ENCODE measurements around the gene VAV3.

VAV3 gene

GRCh38 chr1:107637101-107637500 lies 327.9 kb downstream of the VAV3 start:
- no peak for DNase-seq (ENCODE audit: low read depth)
- TF ChIP-seq CTCF (IDR thresholded peaks at IDR 0.05; ENCODE audit: low read length, missing control alignments): no peak
- no peak overlapping the region for H3K4me3 ChIP-seq (replicated peaks; ENCODE audit: low read depth, low read length)

DNA sequence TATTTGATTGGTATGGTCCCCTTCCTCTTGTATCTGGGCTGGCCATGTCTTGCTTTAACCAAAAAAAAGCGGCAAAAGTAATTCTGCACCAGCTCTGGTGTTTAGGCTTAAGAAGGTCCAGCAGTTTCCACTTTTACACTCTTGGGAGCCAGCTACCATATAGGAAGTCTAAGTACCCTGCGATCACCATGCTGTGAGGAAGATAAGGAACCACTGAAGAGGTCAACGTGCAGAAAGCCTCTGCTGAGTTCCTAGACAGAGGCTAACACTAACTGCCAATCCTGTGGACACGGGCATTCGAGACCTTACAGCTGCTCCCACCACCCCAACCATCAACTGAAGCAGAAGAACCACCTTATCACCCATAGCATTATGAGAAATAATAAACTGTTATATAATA lies 331.4 kb downstream of the VAV3 start:
- no peak overlapping the region for H3K4me3 ChIP-seq (replicated peaks; ENCODE audit: low read depth, low read length)
- TF ChIP-seq CTCF (IDR thresholded peaks at IDR 0.05; ENCODE audit: low read length, missing control alignments): no peak
- no peak for DNase-seq (ENCODE audit: low read depth)

DNA sequence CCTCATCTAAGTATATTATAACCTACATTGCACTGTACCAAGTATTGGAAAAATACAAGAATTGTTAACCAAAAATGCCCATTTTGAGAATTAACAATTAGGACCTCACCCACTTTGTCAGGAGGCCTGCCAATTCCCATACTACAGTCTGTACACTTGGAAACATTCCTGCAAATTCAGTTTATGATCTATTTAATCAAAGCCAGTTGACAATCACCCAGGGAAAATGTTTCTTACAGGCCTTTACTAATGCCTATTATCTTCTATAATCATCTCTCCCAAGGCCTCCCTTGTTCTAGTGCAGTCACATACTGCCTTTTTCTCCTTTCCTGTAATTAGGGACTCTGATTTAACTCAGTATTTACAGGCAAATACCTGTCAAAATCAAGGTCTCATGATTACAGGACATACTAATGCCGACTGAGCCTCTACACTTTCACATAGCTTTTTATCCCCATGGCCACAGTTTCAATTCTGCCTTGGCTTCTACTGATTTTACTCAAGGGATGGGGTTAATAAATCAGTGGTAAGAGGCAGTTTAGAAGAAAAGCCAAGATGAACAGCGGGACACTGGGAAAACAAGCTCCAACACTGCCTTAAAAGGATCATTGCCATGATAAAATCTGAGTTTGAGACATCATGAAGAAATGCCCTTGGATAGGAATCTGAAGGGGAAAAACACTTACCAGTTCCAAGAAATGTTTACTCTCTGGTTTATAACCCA lies 338.7 kb downstream of the VAV3 start:
- no peak for DNase-seq (ENCODE audit: low read depth)
- no peak for TF ChIP-seq CTCF (IDR thresholded peaks at IDR 0.05; ENCODE audit: low read length, missing control alignments)
- H3K4me3 ChIP-seq (replicated peaks; ENCODE audit: low read depth, low read length): no peak overlapping the region

DNA sequence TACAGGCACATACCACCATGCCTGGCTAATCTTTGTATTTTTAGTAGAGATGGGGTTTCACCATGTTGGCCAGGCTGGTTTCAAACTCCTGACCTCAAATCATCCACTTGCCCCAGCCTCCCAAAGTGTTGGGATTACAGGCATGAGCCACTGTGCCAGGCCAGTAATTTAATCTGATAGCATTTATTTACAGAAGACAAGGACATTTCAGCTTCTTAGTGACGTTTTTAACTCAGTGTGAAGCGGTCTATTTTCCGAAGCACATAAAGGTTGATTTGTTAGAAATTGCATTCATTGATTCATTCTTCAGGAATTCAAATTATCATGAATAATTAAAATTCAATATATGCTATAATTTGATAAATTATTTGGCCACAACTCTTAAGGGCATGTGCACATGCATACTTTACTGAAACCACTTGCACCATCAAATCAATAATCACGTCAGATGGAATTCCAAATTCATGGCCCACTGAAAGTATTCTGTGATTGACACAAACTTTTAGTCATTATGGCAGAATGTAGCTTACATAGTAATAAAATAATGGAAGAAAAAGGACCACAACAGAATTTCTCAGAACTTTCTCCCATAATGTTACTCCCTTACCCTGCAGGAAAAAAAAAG lies 339.5 kb downstream of the VAV3 start:
- DNase-seq (ENCODE audit: low read depth): no peak
- no peak for TF ChIP-seq CTCF (IDR thresholded peaks at IDR 0.05; ENCODE audit: low read length, missing control alignments)
- no peak overlapping the region for H3K4me3 ChIP-seq (replicated peaks; ENCODE audit: low read depth, low read length)

DNA sequence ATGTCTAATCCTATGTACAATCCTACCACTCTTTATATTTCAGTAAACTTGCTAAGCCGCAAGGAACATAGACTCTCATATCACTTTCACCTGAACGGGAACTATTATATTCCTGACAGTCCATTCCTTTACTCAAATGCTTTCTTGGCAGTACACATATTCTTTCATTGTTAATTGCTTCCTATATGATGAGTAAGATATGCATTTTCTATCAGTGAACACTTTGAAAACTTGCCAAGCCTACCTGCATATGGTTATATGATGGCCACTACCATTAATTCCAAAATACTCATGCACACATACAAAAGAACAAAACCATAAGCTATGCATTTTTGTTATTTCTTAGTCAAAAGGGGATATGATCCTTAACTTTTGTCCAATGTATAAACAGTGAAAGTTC lies 341.5 kb downstream of the VAV3 start:
- DNase-seq (ENCODE audit: low read depth): no peak
- no peak overlapping the region for H3K4me3 ChIP-seq (replicated peaks; ENCODE audit: low read depth, low read length)
- no peak for TF ChIP-seq CTCF (IDR thresholded peaks at IDR 0.05; ENCODE audit: low read length, missing control alignments)

DNA sequence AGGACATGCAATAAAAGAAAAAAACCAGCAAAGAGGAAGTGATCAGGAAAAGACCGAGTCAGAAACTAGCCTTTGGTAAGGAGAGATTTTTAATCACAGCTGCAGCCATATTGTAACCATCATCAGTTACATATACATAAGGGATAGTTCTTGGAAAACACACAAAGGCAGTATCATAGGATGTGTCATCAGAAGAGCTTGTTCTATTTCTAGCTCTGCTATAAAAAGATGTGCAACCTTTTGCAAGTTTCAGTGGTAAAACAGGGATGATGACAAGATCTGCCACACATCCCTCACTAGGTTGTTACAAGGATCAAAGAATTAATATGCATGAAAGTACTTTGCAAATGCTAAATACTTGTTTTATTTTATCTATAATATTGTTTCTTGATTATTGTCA lies 342.0 kb downstream of the VAV3 start:
- no peak for DNase-seq (ENCODE audit: low read depth)
- TF ChIP-seq CTCF (IDR thresholded peaks at IDR 0.05; ENCODE audit: low read length, missing control alignments): no peak
- H3K4me3 ChIP-seq (replicated peaks; ENCODE audit: low read depth, low read length): no peak overlapping the region

- no peak overlapping the region for H3K4me3 ChIP-seq (replicated peaks; ENCODE audit: low read depth, low read length)
- no peak for DNase-seq (ENCODE audit: low read depth)
- no peak for TF ChIP-seq CTCF (IDR thresholded peaks at IDR 0.05; ENCODE audit: low read length, missing control alignments)
Measured at GRCh38 chr1:107622535-107622934, 342.4 kb downstream of the VAV3 start.
